Measurements from ENCODE around the gene MAP2K5.

DNA sequence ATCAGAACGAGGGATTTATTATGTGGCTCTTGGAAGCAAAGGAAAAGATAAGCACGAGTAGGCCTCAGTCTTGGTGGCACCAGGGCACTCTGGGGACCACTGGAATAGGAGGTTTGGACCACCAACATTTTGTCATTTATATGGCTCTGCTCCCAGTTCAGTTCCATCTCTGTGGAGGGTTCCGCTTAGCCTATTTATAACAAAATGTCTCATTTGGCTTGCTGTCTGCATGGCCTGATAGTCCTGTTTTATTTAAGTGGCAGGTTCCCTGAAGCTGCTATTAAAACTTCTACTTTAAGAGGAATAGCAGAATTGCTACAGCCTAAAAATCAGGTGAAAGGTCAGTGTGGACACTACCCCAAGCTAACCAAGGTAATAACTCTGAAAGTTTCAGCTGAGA, 27.2 kb downstream of the MAP2K5 start:
- no peak for TF ChIP-seq CTCF (IDR thresholded peaks at IDR 0.05)
- no peak for TF ChIP-seq EP300 (IDR thresholded peaks at IDR 0.05)
- TF ChIP-seq POLR2AphosphoS5 (IDR thresholded peaks at IDR 0.05): no peak
- no peak for TF ChIP-seq POLR2A (IDR thresholded peaks at IDR 0.05)
